Heart right ventricle (tissue), 16 donors: ENCODE results near the gene MYO9A. TPM values are rescaled to one million over a fixed set of nuclear protein-coding genes. Genes with fewer than 3 reads are reported as not detected.

Experiments
- ATAC-seq, 8 donors: fragments of 200-7000 bp; cut with Tn5 transposase; one replicate each; pipeline ENCODE4 v1.9.1; 2020; ENCODE audit warnings: mild to moderate bottlenecking in 8 of 8, moderate library complexity in 8 of 8, moderate number of reproducible peaks in 1 of 8
- DNase-seq, 2 donors: peaks; one replicate each; pipeline ENCODE4 v3.0.0-alpha.2; 2020
- H3K27ac ChIP-seq, 10 donors: fragments of 200-600 bp; sonication (generic) in 2 of 10; one replicate each; pipeline versions ENCODE4 v1.5.0 to v1.8.0; 2020 to 2022; ENCODE audit warnings: mild to moderate bottlenecking in 3 of 10
- H3K27me3 ChIP-seq, 7 donors: fragments of 200-600 bp; one replicate each; pipeline ENCODE4 v1.8.0; 2021 to 2022; ENCODE audit warnings: mild to moderate bottlenecking in 2 of 7
- H3K36me3 ChIP-seq, 9 donors: fragments of 200-600 bp; sonication (generic) in 1 of 9; one replicate each; pipeline versions ENCODE4 v1.5.0 to v1.8.0; 2020 to 2022; ENCODE audit warnings: mild to moderate bottlenecking in 2 of 9
- H3K4me1 ChIP-seq, 9 donors: fragments of 200-600 bp; sonication (generic) in 1 of 9; one replicate each; pipeline versions ENCODE4 v1.5.0 to v1.8.0; 2020 to 2022; ENCODE audit warnings: mild to moderate bottlenecking in 4 of 9
- H3K4me3 ChIP-seq, 10 donors: fragments of 200-600 bp; sonication (generic) in 2 of 10; one replicate each; pipeline versions ENCODE4 v1.5.0 to v1.8.0; 2020 to 2022; ENCODE audit warnings: mild to moderate bottlenecking in 7 of 10, moderate library complexity in 2 of 10
- H3K9me3 ChIP-seq, 11 donors: fragments of 200-600 bp in 10 of 11; sonication (generic) in 2 of 11; one replicate each; pipeline versions ENCODE4 v1.5.0 to v1.8.0; 2013 to 2022; ENCODE audit warnings: mild to moderate bottlenecking in 2 of 11, control low read depth in 1 of 11, moderate library complexity in 1 of 11
- CTCF ChIP-seq, 9 donors: fragments of 200-600 bp; sonication (generic) in 2 of 9; IDR thresholded peaks; one replicate each; pipeline versions ENCODE4 v1.5.0 to v1.8.0; 2021 to 2022; ENCODE audit warnings: antibody characterized with exemption in 9 of 9, mild to moderate bottlenecking in 5 of 9, moderate library complexity in 1 of 9
- WGBS, 2 donors: extraction: QIAGEN DNeasy Blood & Tissue Kit; methylation state at CpG; one replicate each; pipeline ENCODE4 v1.1.7; 2013; ENCODE audit warnings: inconsistent platforms in 1 of 2; 5-methylcytosine and 5-hydroxymethylcytosine counted together
- intact Hi-C, 10 donors: fragments of 100-400 bp; cut with DNase I; formaldehyde crosslinking; loops; one replicate each; pipeline versions ENCODE4 v1.11.1 to v1.14.2; 2022
- polyA plus RNA-seq, 2 donors: library from polyadenylated mRNA; stranded (reverse); fragments of 200-250 nt; gene quantifications; one replicate each; pipeline ENCODE4 v1.2.3, GENCODE V29; 2013
- total RNA-seq, 10 donors: library from RNA; stranded (reverse); fragmentation: NEBNext Ultra II Directional in 3 of 10; extraction: Animal tissue kit (Norgen Biotek cat#: 25700) in 3 of 10; gene quantifications; one replicate each; pipeline versions ENCODE4 v1.2.1 to v1.2.4, GENCODE V29; 2021 to 2023
- donor health status: Arrhythmogenic right ventricular cardiomyopathy.
- donor health status: ischemic (EF 13 %, LVEDD 7.1; RV severe dilation, severe dysfunction).
- donor health status: healthy with polysubstance abuse.
- donor health status: DM: no; HTN: yes; CAD: no.
- donor health status: DM: no; HTN: no; CAD: no.
- donor health status: ischemic (EF 25% LVEDD 6.9; RV normal size, moderate dysfunction).
- donor health status: ischemic (EF 25% LVEDD 5.7; RV mildly dilated, moderate dysfunction).
- donor health status: healthy.
- donor health status: DM: yes; HTN: yes; CAD: no.
- donor health status: Ischemic cardiomyopathy.
- donor health status: ischemic (EF 35%, LVEDD 5.7; RV mildly dilated, moderate dysfunction).
- donor health status: nonischemic (EF 11% LVEDD 7.7; RV severe dilation, severe dysfunction).
- donor health status: DM: yes; HTN: yes; CAD: no.
- donor health status: PGD.
- donor health status: ischemic (EF 29% LVEDD 5.4; RV normal size, mild dysfunction).
- donor health status: nonischemic (EF 23%, LVEDD 6.1; RV moderate dilation, normal function).

Gene MYO9A
- total and polyA plus RNA-seq, 12 donors = 3.7 to 36.9 (median 28.7) TPM

- no peak for TF ChIP-seq CTCF (IDR thresholded peaks at IDR 0.05)
- Histone ChIP-seq H3K36me3 (peaks cover 0 to 4% (median 0%) of the 10 kb centered on the region in 9 donors), H3K27ac (no peak overlapping the region), H3K4me3 (no peak overlapping the region), H3K27me3 (no peaks in the 10 kb centered on the region), H3K9me3 (no peaks in the 10 kb centered on the region), H3K4me1 (no peaks in the 10 kb centered on the region)
- intact Hi-C loops = no loop called here
- 88 to 90% methylated on average over 5 of the region's 5 CpGs for WGBS, 2 donors
- no peak for ATAC-seq
- no peak for DNase-seq
Observed at GRCh38 chr15:71943806-71944205, 174.1 kb downstream of the MYO9A start.

GRCh38 chr15:71939981-71940588 lies 177.9 kb downstream of the MYO9A start:
- Histone ChIP-seq H3K27me3 (no peaks in the 10 kb centered on the region), H3K4me3 (no peak overlapping the region), H3K27ac (no peak overlapping the region), H3K36me3 (peaks cover 0 to 37% (median 7%) of the 10 kb centered on the region in 9 donors), H3K9me3 (no peaks in the 10 kb centered on the region), H3K4me1 (no peaks in the 10 kb centered on the region)
- no peak for DNase-seq
- no peak for TF ChIP-seq CTCF (IDR thresholded peaks at IDR 0.05)
- WGBS, 2 donors = 93 to 95% methylated on average over 6 of the region's 6 CpGs
- intact Hi-C loops = no loop called here
- ATAC-seq = no peak

- H3K4me3 ChIP-seq = no peak overlapping the region
- no peaks in the 10 kb centered on the region for H3K27me3 ChIP-seq
- peaks cover 0 to under 1% (median 0%) of the 10 kb centered on the region in 11 donors for H3K9me3 ChIP-seq
- H3K27ac ChIP-seq = no peak overlapping the region
- whole genome bisulfite sequencing, 2 donors = 95 to 98% methylated on average over 3 of the region's 3 CpGs
- intact Hi-C loops = no loop called here
- ATAC-seq = no peak
- H3K4me1 ChIP-seq = no peaks in the 10 kb centered on the region
- DNase-seq = no peak
- peaks cover 0 to 60% (median 23%) of the 10 kb centered on the region in 9 donors for H3K36me3 ChIP-seq
- TF ChIP-seq CTCF (IDR thresholded peaks at IDR 0.05) = no peak
Observed at GRCh38 chr15:71937650-71938311, 180.2 kb downstream of the MYO9A start.

DNA sequence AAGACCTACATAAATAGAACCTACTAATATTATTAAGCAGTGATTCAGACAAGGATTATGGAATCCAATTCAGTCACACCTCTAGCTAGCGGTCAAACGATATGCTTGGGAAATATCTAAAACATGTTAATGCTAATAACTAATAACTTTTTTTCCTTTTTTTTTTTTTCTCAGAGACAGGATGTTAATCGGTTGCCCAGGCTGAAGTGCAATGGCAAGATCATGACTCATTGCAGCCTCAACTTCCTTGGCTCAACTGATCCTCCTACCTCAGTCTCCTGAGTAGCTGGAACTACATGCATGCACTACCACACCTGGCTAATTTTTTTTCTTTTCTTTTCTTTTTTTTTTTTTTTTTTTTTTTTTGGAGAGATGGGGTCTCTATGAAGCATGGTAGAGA lies 183.5 kb downstream of the MYO9A start:
- Histone ChIP-seq H3K27ac (no peak overlapping the region), H3K4me1 (no peaks in the 10 kb centered on the region), H3K27me3 (no peaks in the 10 kb centered on the region), H3K4me3 (no peak overlapping the region), H3K36me3 (peaks cover 0 to 88% (median 43%) of the 10 kb centered on the region in 9 donors), H3K9me3 (peaks cover 0 to 27% (median 11%) of the 10 kb centered on the region in 11 donors)
- WGBS, 2 donors = 84 to 86% methylated on average over 3 of the region's 3 CpGs
- intact Hi-C loops = no loop called here
- ATAC-seq = no peak
- no peak for DNase-seq
- no peak for TF ChIP-seq CTCF (IDR thresholded peaks at IDR 0.05)
